ENCODE measurements around the gene TRPV2. TPM values are rescaled to one million over a fixed set of nuclear protein-coding genes. Genes with fewer than 3 reads are reported as not detected.
"Not testable (repeated sequence)": the region's sequence is repeated elsewhere in the genome, so short reads cannot be mapped to it uniquely, and the experiment has no call there.

The TRPV2 gene
- polyA plus RNA-seq, 2 donors, result 2.7 to 2.8 TPM

DNA sequence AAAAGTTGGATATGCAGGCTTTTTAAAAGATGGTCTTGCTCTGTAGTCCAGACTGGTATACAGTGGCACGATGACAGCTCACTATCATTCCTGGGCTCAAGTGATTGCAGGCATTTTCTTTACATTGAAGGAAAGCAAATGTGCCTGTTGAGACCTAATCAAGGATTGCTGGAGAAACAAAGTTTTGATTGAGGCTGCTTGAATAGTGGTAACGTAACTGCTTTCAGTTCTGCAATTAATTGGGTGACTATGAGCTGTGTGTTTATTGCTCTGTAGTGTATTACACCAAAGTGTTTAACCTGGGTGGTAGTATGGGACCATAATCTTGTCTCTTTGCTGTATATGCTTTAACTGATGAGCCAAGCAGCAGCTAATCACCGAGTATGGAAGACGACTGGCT lies 32.2 kb upstream of the TRPV2 start:
- no peak overlapping the region for H3K4me3 ChIP-seq (ENCODE audit: low read depth in 1 of 2, low read length in 2 of 2)
- H3K27me3 ChIP-seq (ENCODE audit: control insufficient read depth in 1 of 2, insufficient read depth in 2 of 2, low read length in 2 of 2), result no peaks in the 10 kb centered on the region
- WGBS, 2 donors, result 42 to 50% methylated on average over 4 of the region's 4 CpGs

DNA sequence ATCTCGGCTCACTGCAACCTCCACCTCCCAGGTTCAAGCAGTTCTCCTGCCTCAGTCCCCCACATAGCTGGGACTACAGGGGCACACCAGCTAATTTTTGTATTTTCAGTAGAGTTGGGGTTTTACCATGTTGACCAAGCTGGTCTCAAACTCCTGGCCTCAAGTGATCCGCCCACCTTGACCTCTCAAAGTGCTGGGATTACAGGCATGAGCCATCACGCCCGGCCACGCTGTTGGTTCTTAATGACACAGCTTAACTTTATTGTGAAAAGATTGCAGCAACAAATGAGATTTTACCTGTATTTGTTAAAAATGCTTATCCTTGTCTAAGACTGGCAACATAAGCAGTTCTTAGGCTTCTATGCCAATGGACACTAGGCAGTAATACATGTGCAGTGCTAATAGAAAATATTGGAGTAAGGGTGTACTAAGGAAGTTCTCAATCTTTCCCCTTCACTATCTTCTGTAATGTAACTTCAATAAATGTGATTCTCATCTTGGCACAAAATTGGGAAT lies 31.5 kb upstream of the TRPV2 start:
- Histone ChIP-seq H3K9me3 (ENCODE audit: control insufficient read depth in 2 of 2, insufficient read depth in 1 of 2, low read depth in 1 of 2, low read length in 1 of 2) (no peaks in the 10 kb centered on the region), H3K4me3 (ENCODE audit: low read depth in 1 of 2, low read length in 2 of 2) (no peak overlapping the region), H3K27ac (ENCODE audit: low read depth in 2 of 2, low read length in 1 of 2) (no peak overlapping the region), H3K27me3 (ENCODE audit: control insufficient read depth in 1 of 2, insufficient read depth in 2 of 2, low read length in 2 of 2) (no peaks in the 10 kb centered on the region), H3K4me1 (ENCODE audit: control insufficient read depth in 2 of 2, insufficient read depth in 2 of 2, low read length in 1 of 2) (peaks cover 0 to 5% of the 10 kb centered on the region in 2 donors), H3K36me3 (ENCODE audit: control insufficient read depth in 2 of 2, insufficient read depth in 2 of 2, low read length in 1 of 2) (no peaks in the 10 kb centered on the region)
- 49 to 69% methylated on average over 5 of the region's 5 CpGs for WGBS, 2 donors

More for the DNA sequence above, 32.2 kb upstream of the TRPV2 start:
- Histone ChIP-seq H3K27ac (ENCODE audit: low read depth in 2 of 2, low read length in 1 of 2) (no peak overlapping the region), H3K36me3 (ENCODE audit: control insufficient read depth in 2 of 2, insufficient read depth in 2 of 2, low read length in 1 of 2) (no peaks in the 10 kb centered on the region), H3K9me3 (ENCODE audit: control insufficient read depth in 2 of 2, insufficient read depth in 1 of 2, low read depth in 1 of 2, low read length in 1 of 2) (no peaks in the 10 kb centered on the region), H3K4me1 (ENCODE audit: control insufficient read depth in 2 of 2, insufficient read depth in 2 of 2, low read length in 1 of 2) (peaks cover 0 to 5% of the 10 kb centered on the region in 2 donors)

- no peak overlapping the region for H3K4me3 ChIP-seq (ENCODE audit: low read depth in 1 of 2, low read length in 2 of 2)
- no peaks in the 10 kb centered on the region for H3K27me3 ChIP-seq (ENCODE audit: control insufficient read depth in 1 of 2, insufficient read depth in 2 of 2, low read length in 2 of 2)
- no peaks in the 10 kb centered on the region for H3K36me3 ChIP-seq (ENCODE audit: control insufficient read depth in 2 of 2, insufficient read depth in 2 of 2, low read length in 1 of 2)
- peaks cover 0 to 5% of the 10 kb centered on the region in 2 donors for H3K4me1 ChIP-seq (ENCODE audit: control insufficient read depth in 2 of 2, insufficient read depth in 2 of 2, low read length in 1 of 2)
- 66 to 71% methylated on average over 5 of the region's 5 CpGs for WGBS, 2 donors
- peak overlapping the region in 1 of 2 donors; percentile 40 for H3K27ac ChIP-seq (ENCODE audit: low read depth in 2 of 2, low read length in 1 of 2)
- no peaks in the 10 kb centered on the region for H3K9me3 ChIP-seq (ENCODE audit: control insufficient read depth in 2 of 2, insufficient read depth in 1 of 2, low read depth in 1 of 2, low read length in 1 of 2)
These were observed 30.8 kb upstream of the TRPV2 start for GRCh38 chr17:16384557-16384956.

DNA sequence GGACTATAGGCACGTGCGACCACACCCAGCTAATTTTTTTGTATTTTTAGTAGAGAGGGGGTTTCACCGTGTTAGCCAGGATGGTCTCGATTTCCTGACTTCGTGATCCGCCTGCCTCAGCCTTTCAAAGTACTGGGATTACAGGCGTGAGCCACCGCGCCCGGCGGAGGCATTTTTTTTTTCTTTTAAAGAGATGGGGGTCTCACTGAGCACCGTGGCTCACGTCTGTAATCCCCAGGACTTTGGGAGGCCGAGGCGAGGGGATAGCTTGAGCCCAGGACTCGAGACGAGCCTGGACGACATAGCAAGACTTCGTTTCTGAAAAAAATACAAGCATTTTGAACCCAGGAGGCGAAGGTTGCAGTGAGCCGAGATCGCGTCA lies 29.3 kb upstream of the TRPV2 start:
- not testable (repeated sequence) for H3K4me3 ChIP-seq (ENCODE audit: low read depth in 1 of 2, low read length in 2 of 2); H3K36me3 ChIP-seq (ENCODE audit: control insufficient read depth in 2 of 2, insufficient read depth in 2 of 2, low read length in 1 of 2); H3K27ac ChIP-seq (ENCODE audit: low read depth in 2 of 2, low read length in 1 of 2); H3K9me3 ChIP-seq (ENCODE audit: control insufficient read depth in 2 of 2, insufficient read depth in 1 of 2, low read depth in 1 of 2, low read length in 1 of 2); H3K4me1 ChIP-seq (ENCODE audit: control insufficient read depth in 2 of 2, insufficient read depth in 2 of 2, low read length in 1 of 2); H3K27me3 ChIP-seq (ENCODE audit: control insufficient read depth in 1 of 2, insufficient read depth in 2 of 2, low read length in 2 of 2)
- WGBS, 2 donors, result 37 to 44% methylated on average over 23 of the region's 23 CpGs

DNA sequence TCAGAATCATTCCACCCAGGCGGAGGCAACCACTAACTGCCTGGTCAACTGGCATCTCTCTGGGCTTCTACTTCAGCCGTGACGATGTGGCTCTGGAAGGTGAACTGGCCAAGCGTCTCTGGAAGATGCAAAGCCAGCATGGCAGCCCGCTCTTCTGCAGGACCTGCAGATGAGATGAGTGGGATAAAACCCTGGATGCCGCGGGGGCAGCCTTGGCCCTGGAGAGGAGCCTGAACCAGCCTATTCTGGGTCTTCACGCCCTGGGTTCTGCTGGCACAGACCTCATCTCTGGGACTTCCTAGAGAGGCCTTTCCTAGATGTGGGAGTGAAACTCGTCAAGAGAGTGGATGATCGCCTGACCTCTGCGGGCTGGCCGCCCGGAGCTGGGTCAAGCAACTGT lies 23.9 kb upstream of the TRPV2 start:
- no peak overlapping the region for H3K4me3 ChIP-seq (ENCODE audit: low read depth in 1 of 2, low read length in 2 of 2)
- H3K4me1 ChIP-seq (ENCODE audit: control insufficient read depth in 2 of 2, insufficient read depth in 2 of 2, low read length in 1 of 2), result no peaks in the 10 kb centered on the region
- H3K27ac ChIP-seq (ENCODE audit: low read depth in 2 of 2, low read length in 1 of 2), result no peak overlapping the region
- H3K27me3 ChIP-seq (ENCODE audit: control insufficient read depth in 1 of 2, insufficient read depth in 2 of 2, low read length in 2 of 2), result no peaks in the 10 kb centered on the region
- H3K9me3 ChIP-seq (ENCODE audit: control insufficient read depth in 2 of 2, insufficient read depth in 1 of 2, low read depth in 1 of 2, low read length in 1 of 2), result no peaks in the 10 kb centered on the region
- no peaks in the 10 kb centered on the region for H3K36me3 ChIP-seq (ENCODE audit: control insufficient read depth in 2 of 2, insufficient read depth in 2 of 2, low read length in 1 of 2)
- WGBS, 2 donors, result 95 to 99% methylated on average over 13 of the region's 13 CpGs

DNA sequence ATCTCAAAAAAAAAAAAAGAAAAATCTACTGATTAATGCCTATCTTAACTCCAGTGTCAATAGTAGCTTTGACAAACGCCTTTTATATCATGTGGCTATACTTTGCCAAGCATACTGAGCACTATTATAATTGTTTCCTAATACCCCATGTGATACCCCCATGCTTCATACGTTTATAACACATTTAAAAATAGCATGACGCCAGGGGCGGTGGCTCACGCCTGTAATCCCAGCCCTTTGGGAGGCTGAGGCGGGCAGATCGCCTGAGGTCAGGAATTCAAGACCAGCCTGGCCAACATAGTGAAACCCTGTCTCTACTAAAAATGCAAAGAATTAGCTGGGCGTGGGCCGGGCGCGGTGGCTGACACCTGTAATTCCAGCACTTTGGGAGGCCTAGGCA lies 22.9 kb upstream of the TRPV2 start:
- WGBS, 2 donors, result 82 to 90% methylated on average over 11 of the region's 11 CpGs
- not testable (repeated sequence) for H3K4me1 ChIP-seq (ENCODE audit: control insufficient read depth in 2 of 2, insufficient read depth in 2 of 2, low read length in 1 of 2); H3K27me3 ChIP-seq (ENCODE audit: control insufficient read depth in 1 of 2, insufficient read depth in 2 of 2, low read length in 2 of 2); H3K36me3 ChIP-seq (ENCODE audit: control insufficient read depth in 2 of 2, insufficient read depth in 2 of 2, low read length in 1 of 2); H3K9me3 ChIP-seq (ENCODE audit: control insufficient read depth in 2 of 2, insufficient read depth in 1 of 2, low read depth in 1 of 2, low read length in 1 of 2); H3K4me3 ChIP-seq (ENCODE audit: low read depth in 1 of 2, low read length in 2 of 2); H3K27ac ChIP-seq (ENCODE audit: low read depth in 2 of 2, low read length in 1 of 2)

GRCh38 chr17:16395887-16396286 lies 19.5 kb upstream of the TRPV2 start:
- 57 to 71% methylated on average over 4 of the region's 4 CpGs for WGBS, 2 donors
- not testable (repeated sequence) for H3K4me3 ChIP-seq (ENCODE audit: low read depth in 1 of 2, low read length in 2 of 2); H3K27ac ChIP-seq (ENCODE audit: low read depth in 2 of 2, low read length in 1 of 2); H3K27me3 ChIP-seq (ENCODE audit: control insufficient read depth in 1 of 2, insufficient read depth in 2 of 2, low read length in 2 of 2); H3K36me3 ChIP-seq (ENCODE audit: control insufficient read depth in 2 of 2, insufficient read depth in 2 of 2, low read length in 1 of 2); H3K4me1 ChIP-seq (ENCODE audit: control insufficient read depth in 2 of 2, insufficient read depth in 2 of 2, low read length in 1 of 2); H3K9me3 ChIP-seq (ENCODE audit: control insufficient read depth in 2 of 2, insufficient read depth in 1 of 2, low read depth in 1 of 2, low read length in 1 of 2)

DNA sequence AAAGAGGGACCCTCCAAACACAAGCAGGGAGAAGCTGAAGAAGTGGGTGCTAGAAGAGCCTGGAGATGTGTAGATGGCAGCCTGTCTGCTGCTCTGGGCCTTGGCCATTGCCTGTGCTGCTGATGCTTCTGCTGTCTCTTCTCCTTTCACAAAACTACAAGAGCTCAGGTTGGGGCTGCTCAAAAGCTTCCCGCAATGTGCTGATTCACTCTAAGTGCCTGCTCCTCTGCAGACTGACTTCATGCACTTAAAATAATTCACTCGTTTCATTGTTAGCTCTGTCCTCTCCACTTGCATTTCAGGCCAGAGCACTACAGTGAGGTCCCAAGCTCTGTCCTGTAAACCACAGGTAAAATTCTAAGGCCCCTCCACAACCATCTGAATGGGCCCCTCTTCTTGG lies 18.7 kb upstream of the TRPV2 start:
- WGBS, 2 donors, result 83 to 91% methylated on average over 2 of the region's 2 CpGs
- not testable (repeated sequence) for H3K36me3 ChIP-seq (ENCODE audit: control insufficient read depth in 2 of 2, insufficient read depth in 2 of 2, low read length in 1 of 2); H3K27ac ChIP-seq (ENCODE audit: low read depth in 2 of 2, low read length in 1 of 2); H3K9me3 ChIP-seq (ENCODE audit: control insufficient read depth in 2 of 2, insufficient read depth in 1 of 2, low read depth in 1 of 2, low read length in 1 of 2); H3K4me3 ChIP-seq (ENCODE audit: low read depth in 1 of 2, low read length in 2 of 2); H3K4me1 ChIP-seq (ENCODE audit: control insufficient read depth in 2 of 2, insufficient read depth in 2 of 2, low read length in 1 of 2); H3K27me3 ChIP-seq (ENCODE audit: control insufficient read depth in 1 of 2, insufficient read depth in 2 of 2, low read length in 2 of 2)

- Histone ChIP-seq H3K4me3 (ENCODE audit: low read depth in 1 of 2, low read length in 2 of 2) (no peak overlapping the region), H3K27ac (ENCODE audit: low read depth in 2 of 2, low read length in 1 of 2) (no peak overlapping the region), H3K36me3 (ENCODE audit: control insufficient read depth in 2 of 2, insufficient read depth in 2 of 2, low read length in 1 of 2) (no peaks in the 10 kb centered on the region), H3K9me3 (ENCODE audit: control insufficient read depth in 2 of 2, insufficient read depth in 1 of 2, low read depth in 1 of 2, low read length in 1 of 2) (no peaks in the 10 kb centered on the region), H3K27me3 (ENCODE audit: control insufficient read depth in 1 of 2, insufficient read depth in 2 of 2, low read length in 2 of 2) (no peaks in the 10 kb centered on the region), H3K4me1 (ENCODE audit: control insufficient read depth in 2 of 2, insufficient read depth in 2 of 2, low read length in 1 of 2) (no peaks in the 10 kb centered on the region)
- 60 to 64% methylated on average over 8 to 9 of the region's 9 CpGs for WGBS, 2 donors
These were observed 16.8 kb upstream of the TRPV2 start for GRCh38 chr17:16398270-16399267.

- H3K4me1 ChIP-seq (ENCODE audit: control insufficient read depth in 2 of 2, insufficient read depth in 2 of 2, low read length in 1 of 2); H3K36me3 ChIP-seq (ENCODE audit: control insufficient read depth in 2 of 2, insufficient read depth in 2 of 2, low read length in 1 of 2); H3K27me3 ChIP-seq (ENCODE audit: control insufficient read depth in 1 of 2, insufficient read depth in 2 of 2, low read length in 2 of 2); H3K9me3 ChIP-seq (ENCODE audit: control insufficient read depth in 2 of 2, insufficient read depth in 1 of 2, low read depth in 1 of 2, low read length in 1 of 2); H3K27ac ChIP-seq (ENCODE audit: low read depth in 2 of 2, low read length in 1 of 2); H3K4me3 ChIP-seq (ENCODE audit: low read depth in 1 of 2, low read length in 2 of 2): not testable (repeated sequence)
- WGBS, 2 donors, result 93 to 97% methylated on average over 9 of the region's 9 CpGs
These were observed 11.5 kb upstream of the TRPV2 start for GRCh38 chr17:16403847-16404246.
